HG02678 (cell line): ENCODE measurements around the gene UBE2B.
"Not testable (repeated sequence)": the region's sequence is repeated elsewhere in the genome, so short reads cannot be mapped to it uniquely, and the experiment has no call there.

Experiments used
- ATAC-seq: cut with Tn5 transposase; IDR thresholded peaks from one replicate; pipeline ENCODE4 v1.9.1; 2021; ENCODE audit warnings: mild to moderate bottlenecking, moderate library complexity; ENCODE audit not compliant: unreplicated experiment

Gene UBE2B

GRCh38 chr5:134397196-134397595 is 25.8 kb downstream of the UBE2B start:
- no peak for ATAC-seq

- no peak for ATAC-seq
Measured at GRCh38 chr5:134398609-134399155, 27.3 kb downstream of the UBE2B start.

- ATAC-seq, result no peak
Measured at GRCh38 chr5:134403951-134404350, 32.6 kb downstream of the UBE2B start.

- no peak for ATAC-seq
Measured at GRCh38 chr5:134406390-134406789, 35.0 kb downstream of the UBE2B start.

GRCh38 chr5:134409321-134409720 is 38.0 kb downstream of the UBE2B start:
- ATAC-seq, result no peak

GRCh38 chr5:134410822-134411221 is 39.5 kb downstream of the UBE2B start:
- no peak for ATAC-seq

GRCh38 chr5:134411228-134411545 is 39.8 kb downstream of the UBE2B start:
- no peak for ATAC-seq

- peak; percentile 97 for ATAC-seq
Measured at GRCh38 chr5:134411546-134412266, 40.3 kb downstream of the UBE2B start, which contains the start of gene CDKN2AIPNL. Gene CDKN2AIPNL, minus strand, starts transcription at chr5:134411881. Its CDS starts 27 bp downstream, at chr5:134411854.

- no peak for ATAC-seq
Measured at GRCh38 chr5:134413046-134413445, 41.7 kb downstream of the UBE2B start.

- no peak for ATAC-seq
Measured at GRCh38 chr5:134417707-134418106, 46.3 kb downstream of the UBE2B start.

GRCh38 chr5:134418958-134419357 is 47.6 kb downstream of the UBE2B start:
- no peak for ATAC-seq

GRCh38 chr5:134420343-134420742 is 49.0 kb downstream of the UBE2B start:
- ATAC-seq, result no peak

- ATAC-seq, result not testable (repeated sequence)
Measured at GRCh38 chr5:134421038-134421437, 49.7 kb downstream of the UBE2B start.

GRCh38 chr5:134422791-134423365 is 51.5 kb downstream of the UBE2B start:
- no peak for ATAC-seq

- no peak for ATAC-seq
Measured at GRCh38 chr5:134423376-134423775, 52.0 kb downstream of the UBE2B start.

GRCh38 chr5:134426361-134426760 is 55.0 kb downstream of the UBE2B start:
- ATAC-seq, result no peak

- ATAC-seq, result no peak
Measured at GRCh38 chr5:134427540-134428041, 56.2 kb downstream of the UBE2B start.

GRCh38 chr5:134430001-134430569 is 58.7 kb downstream of the UBE2B start:
- ATAC-seq, result no peak

- no peak for ATAC-seq
Measured at GRCh38 chr5:134432174-134432573, 60.8 kb downstream of the UBE2B start.

- no peak for ATAC-seq
Measured at GRCh38 chr5:134432677-134433359, 61.4 kb downstream of the UBE2B start.

- no peak for ATAC-seq
Measured at GRCh38 chr5:134435560-134435959, 64.2 kb downstream of the UBE2B start.
